ENCODE data around the gene HIRA. TPM values are rescaled to one million over a fixed set of nuclear protein-coding genes. Genes with fewer than 3 reads are reported as not detected.

The HIRA gene
- total RNA-seq, 1 experiment from 2014 or later = 23.8 TPM

DNA sequence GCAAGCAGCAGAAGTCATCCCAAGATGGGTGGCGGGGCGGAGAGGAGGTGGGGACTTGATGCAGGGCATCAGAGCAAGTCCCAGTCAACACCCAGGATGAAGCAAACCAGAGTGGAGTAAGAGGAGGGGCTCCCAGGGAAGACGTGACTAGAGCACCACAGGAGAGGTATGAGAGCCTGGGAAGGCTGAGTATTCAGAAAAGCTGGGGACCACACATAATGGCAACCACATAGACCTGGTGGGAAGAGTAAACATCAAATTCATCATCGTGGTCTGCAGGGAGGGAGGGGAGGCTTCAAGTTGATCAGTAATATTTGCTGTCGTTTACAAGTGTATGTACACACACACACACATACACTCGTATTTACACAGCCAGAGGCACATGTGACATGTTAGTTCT, 79.3 kb downstream of the HIRA start:
- intact Hi-C loops (cut with micrococcal nuclease; ENCODE audit: unreplicated experiment) = no loop called here
- no TSS peak for BruUV-seq (replicated peaks)
- CTCF ChIA-PET = no interaction called here
- TF ChIP-seq, protein P1, sequence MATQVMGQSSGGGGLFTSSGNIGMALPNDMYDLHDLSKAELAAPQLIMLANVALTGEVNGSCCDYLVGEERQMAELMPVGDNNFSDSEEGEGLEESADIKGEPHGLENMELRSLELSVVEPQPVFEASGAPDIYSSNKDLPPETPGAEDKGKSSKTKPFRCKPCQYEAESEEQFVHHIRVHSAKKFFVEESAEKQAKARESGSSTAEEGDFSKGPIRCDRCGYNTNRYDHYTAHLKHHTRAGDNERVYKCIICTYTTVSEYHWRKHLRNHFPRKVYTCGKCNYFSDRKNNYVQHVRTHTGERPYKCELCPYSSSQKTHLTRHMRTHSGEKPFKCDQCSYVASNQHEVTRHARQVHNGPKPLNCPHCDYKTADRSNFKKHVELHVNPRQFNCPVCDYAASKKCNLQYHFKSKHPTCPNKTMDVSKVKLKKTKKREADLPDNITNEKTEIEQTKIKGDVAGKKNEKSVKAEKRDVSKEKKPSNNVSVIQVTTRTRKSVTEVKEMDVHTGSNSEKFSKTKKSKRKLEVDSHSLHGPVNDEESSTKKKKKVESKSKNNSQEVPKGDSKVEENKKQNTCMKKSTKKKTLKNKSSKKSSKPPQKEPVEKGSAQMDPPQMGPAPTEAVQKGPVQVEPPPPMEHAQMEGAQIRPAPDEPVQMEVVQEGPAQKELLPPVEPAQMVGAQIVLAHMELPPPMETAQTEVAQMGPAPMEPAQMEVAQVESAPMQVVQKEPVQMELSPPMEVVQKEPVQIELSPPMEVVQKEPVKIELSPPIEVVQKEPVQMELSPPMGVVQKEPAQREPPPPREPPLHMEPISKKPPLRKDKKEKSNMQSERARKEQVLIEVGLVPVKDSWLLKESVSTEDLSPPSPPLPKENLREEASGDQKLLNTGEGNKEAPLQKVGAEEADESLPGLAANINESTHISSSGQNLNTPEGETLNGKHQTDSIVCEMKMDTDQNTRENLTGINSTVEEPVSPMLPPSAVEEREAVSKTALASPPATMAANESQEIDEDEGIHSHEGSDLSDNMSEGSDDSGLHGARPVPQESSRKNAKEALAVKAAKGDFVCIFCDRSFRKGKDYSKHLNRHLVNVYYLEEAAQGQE (IDR thresholded peaks at IDR 0.05; ENCODE audit: insufficient read depth in 1 of 2, low read depth in 2 of 2, low read length in 1 of 2) = no peak
- no peak for TF ChIP-seq TCF7L2 (IDR thresholded peaks at IDR 0.05; ENCODE audit: low read depth, low read length)
- no peak for TF ChIP-seq SIN3A (IDR thresholded peaks at IDR 0.05; ENCODE audit: borderline replicate concordance, insufficient read depth, low read depth, low read length)
- TF ChIP-seq, protein P2, sequence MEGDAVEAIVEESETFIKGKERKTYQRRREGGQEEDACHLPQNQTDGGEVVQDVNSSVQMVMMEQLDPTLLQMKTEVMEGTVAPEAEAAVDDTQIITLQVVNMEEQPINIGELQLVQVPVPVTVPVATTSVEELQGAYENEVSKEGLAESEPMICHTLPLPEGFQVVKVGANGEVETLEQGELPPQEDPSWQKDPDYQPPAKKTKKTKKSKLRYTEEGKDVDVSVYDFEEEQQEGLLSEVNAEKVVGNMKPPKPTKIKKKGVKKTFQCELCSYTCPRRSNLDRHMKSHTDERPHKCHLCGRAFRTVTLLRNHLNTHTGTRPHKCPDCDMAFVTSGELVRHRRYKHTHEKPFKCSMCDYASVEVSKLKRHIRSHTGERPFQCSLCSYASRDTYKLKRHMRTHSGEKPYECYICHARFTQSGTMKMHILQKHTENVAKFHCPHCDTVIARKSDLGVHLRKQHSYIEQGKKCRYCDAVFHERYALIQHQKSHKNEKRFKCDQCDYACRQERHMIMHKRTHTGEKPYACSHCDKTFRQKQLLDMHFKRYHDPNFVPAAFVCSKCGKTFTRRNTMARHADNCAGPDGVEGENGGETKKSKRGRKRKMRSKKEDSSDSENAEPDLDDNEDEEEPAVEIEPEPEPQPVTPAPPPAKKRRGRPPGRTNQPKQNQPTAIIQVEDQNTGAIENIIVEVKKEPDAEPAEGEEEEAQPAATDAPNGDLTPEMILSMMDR (IDR thresholded peaks at IDR 0.05) = no peak
- TF ChIP-seq POLR2AphosphoS5 (IDR thresholded peaks at IDR 0.05; ENCODE audit: low read depth, low read length) = no peak
- Histone ChIP-seq H3K27me3 (ENCODE audit: control insufficient read depth, insufficient read depth, low read length) (no peaks in the 10 kb centered on the region), H3K36me3 (ENCODE audit: control insufficient read depth, insufficient read depth, low read length) (no peaks in the 10 kb centered on the region; the same call in 1 of the 2 replicates), H3K4me3 (ENCODE audit: low read depth in 2 of 2, low read length in 2 of 2) (no peak overlapping the region), H3K4me1 (ENCODE audit: control insufficient read depth, insufficient read depth, low read length) (no peaks in the 10 kb centered on the region), H3K9me3 (ENCODE audit: control insufficient read depth, insufficient read depth, low read depth, low read length) (no peaks in the 10 kb centered on the region), H3K27ac (ENCODE audit: low read length) (no peak overlapping the region)
- DNase-seq (ENCODE audit: low read depth, low spot score) (no peak), ATAC-seq (no peak)
- POLR2A ChIA-PET = no interaction called here
- in situ Hi-C loops (cut with HindIII; ENCODE audit: low pct_unique_long_range_greater_than_20kb, low sequenced_read_pairs) = no loop called here

DNA sequence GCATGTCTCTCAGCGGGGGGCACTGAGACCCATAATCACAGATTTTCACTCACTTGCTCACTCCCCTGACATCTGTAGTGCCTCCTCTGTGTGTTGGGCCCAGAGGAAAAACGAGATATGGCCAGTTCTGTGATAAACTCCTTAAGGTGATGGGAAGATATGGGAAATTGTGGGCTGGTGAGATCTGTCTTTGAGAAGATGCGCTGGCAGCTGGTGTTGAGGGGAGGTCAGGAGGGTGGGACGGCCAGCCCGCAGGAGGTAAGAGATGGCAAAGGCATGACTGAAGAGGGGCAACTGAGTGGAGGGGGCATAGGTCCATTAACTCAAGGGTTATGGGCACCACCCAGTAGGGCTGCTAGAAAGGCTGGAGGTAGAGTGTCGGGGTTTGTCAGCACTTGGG, 79.9 kb downstream of the HIRA start:
- DNase-seq (ENCODE audit: low read depth, low spot score) (no peak), ATAC-seq (no peak)
- TF ChIP-seq POLR2AphosphoS5 (IDR thresholded peaks at IDR 0.05; ENCODE audit: low read depth, low read length) (no peak), TCF7L2 (IDR thresholded peaks at IDR 0.05; ENCODE audit: low read depth, low read length) (no peak), SIN3A (IDR thresholded peaks at IDR 0.05; ENCODE audit: borderline replicate concordance, insufficient read depth, low read depth, low read length) (no peak)
- TF ChIP-seq, protein P2 (IDR thresholded peaks at IDR 0.05) = no peak
- TF ChIP-seq, protein P1 (IDR thresholded peaks at IDR 0.05; ENCODE audit: insufficient read depth in 1 of 2, low read depth in 2 of 2, low read length in 1 of 2) = no peak
- Histone ChIP-seq H3K27me3 (ENCODE audit: control insufficient read depth, insufficient read depth, low read length) (no peaks in the 10 kb centered on the region), H3K36me3 (ENCODE audit: control insufficient read depth, insufficient read depth, low read length) (no peaks in the 10 kb centered on the region; the same call in 1 of the 2 replicates), H3K27ac (ENCODE audit: low read length) (no peak overlapping the region), H3K4me3 (ENCODE audit: low read depth in 2 of 2, low read length in 2 of 2) (no peak overlapping the region), H3K9me3 (ENCODE audit: control insufficient read depth, insufficient read depth, low read depth, low read length) (no peaks in the 10 kb centered on the region), H3K4me1 (ENCODE audit: control insufficient read depth, insufficient read depth, low read length) (no peaks in the 10 kb centered on the region)
- POLR2A ChIA-PET = no interaction called here
- in situ Hi-C loops (cut with HindIII; ENCODE audit: low pct_unique_long_range_greater_than_20kb, low sequenced_read_pairs) = no loop called here
- intact Hi-C loops (cut with micrococcal nuclease; ENCODE audit: unreplicated experiment) = no loop called here
- BruUV-seq (replicated peaks) = no TSS peak
- CTCF ChIA-PET = no interaction called here
